GM18861 (cell line): ENCODE data around the gene CEP85L.

Source experiments
- ATAC-seq: cut with Tn5 transposase; IDR thresholded peaks from one replicate; pipeline ENCODE4 v1.9.1; 2021; ENCODE audit not compliant: unreplicated experiment

Gene CEP85L

GRCh38 chr6:118651282-118652050 lies at the start of gene CEP85L:
Gene CEP85L (minus strand): TSS chr6:118651591. CDS start chr6:118651269, 322 bp downstream.
- ATAC-seq: peak; percentile 79

GRCh38 chr6:118700531-118700930 lies 49.1 kb upstream of the CEP85L start:
- no peak for ATAC-seq

- no peak for ATAC-seq
Measured at GRCh38 chr6:118697554-118697953, 46.2 kb upstream of the CEP85L start.

- ATAC-seq: no peak
Measured at GRCh38 chr6:118696271-118696670, 44.9 kb upstream of the CEP85L start.

GRCh38 chr6:118693562-118693961 lies 42.2 kb upstream of the CEP85L start:
- ATAC-seq: no peak

GRCh38 chr6:118685823-118686449 lies 34.5 kb upstream of the CEP85L start:
- no peak for ATAC-seq

- ATAC-seq: no peak
Measured at GRCh38 chr6:118683881-118684872, 32.8 kb upstream of the CEP85L start.

- no peak for ATAC-seq
Measured at GRCh38 chr6:118680452-118681095, 29.2 kb upstream of the CEP85L start.

- no peak for ATAC-seq
Measured at GRCh38 chr6:118679327-118679901, 28.0 kb upstream of the CEP85L start.

GRCh38 chr6:118678866-118679265 lies 27.5 kb upstream of the CEP85L start:
- ATAC-seq: no peak

- ATAC-seq: no peak
Measured at GRCh38 chr6:118677193-118677592, 25.8 kb upstream of the CEP85L start.

- no peak for ATAC-seq
Measured at GRCh38 chr6:118675225-118675624, 23.8 kb upstream of the CEP85L start.

- no peak for ATAC-seq
Measured at GRCh38 chr6:118674772-118675171, 23.4 kb upstream of the CEP85L start.

GRCh38 chr6:118672678-118673077 lies 21.3 kb upstream of the CEP85L start:
- no peak for ATAC-seq

GRCh38 chr6:118669561-118669960 lies 18.2 kb upstream of the CEP85L start:
- ATAC-seq: no peak

- no peak for ATAC-seq
Measured at GRCh38 chr6:118668761-118669385, 17.5 kb upstream of the CEP85L start.

GRCh38 chr6:118667988-118668387 lies 16.6 kb upstream of the CEP85L start:
- no peak for ATAC-seq

- ATAC-seq: peak; percentile 39
Measured at GRCh38 chr6:118665011-118665410, 13.6 kb upstream of the CEP85L start.

- no peak for ATAC-seq
Measured at GRCh38 chr6:118663993-118664985, 12.9 kb upstream of the CEP85L start.
